ENCODE results near the gene RHOT2.

GRCh38 chr16:692356-693108, 24.6 kb downstream of the RHOT2 start:
- TF ChIP-seq CTCF (IDR thresholded peaks at IDR 0.05) = no peak
- TF ChIP-seq ZFX (IDR thresholded peaks at IDR 0.05; ENCODE audit: borderline replicate concordance) = no peak

All from 22Rv1 (cell line).